Measurements from ENCODE around the gene ATP10A.

DNA sequence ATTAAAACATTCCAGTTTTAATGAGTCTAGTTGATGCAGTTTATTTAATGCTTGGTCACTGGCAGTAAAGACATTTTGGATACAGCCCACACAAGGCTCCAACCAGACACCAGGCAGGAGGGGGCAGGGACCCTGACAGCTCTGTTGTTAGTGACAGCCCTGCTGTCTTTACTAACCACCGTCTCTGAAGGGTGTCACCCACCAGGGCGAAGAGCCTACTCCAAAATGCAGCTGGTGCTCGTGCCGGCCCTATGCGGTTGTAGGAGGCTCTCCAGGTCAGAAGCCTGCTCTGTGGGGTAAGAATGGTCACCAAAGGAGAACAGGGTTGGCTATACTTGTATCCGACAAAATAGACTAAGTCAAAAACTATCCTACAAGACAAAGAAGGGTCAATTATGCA is 132.2 kb downstream of the ATP10A start:
- no peak for TF ChIP-seq EZH2 (IDR thresholded peaks at IDR 0.05; ENCODE audit: low read length)
- TF ChIP-seq, protein P1, sequence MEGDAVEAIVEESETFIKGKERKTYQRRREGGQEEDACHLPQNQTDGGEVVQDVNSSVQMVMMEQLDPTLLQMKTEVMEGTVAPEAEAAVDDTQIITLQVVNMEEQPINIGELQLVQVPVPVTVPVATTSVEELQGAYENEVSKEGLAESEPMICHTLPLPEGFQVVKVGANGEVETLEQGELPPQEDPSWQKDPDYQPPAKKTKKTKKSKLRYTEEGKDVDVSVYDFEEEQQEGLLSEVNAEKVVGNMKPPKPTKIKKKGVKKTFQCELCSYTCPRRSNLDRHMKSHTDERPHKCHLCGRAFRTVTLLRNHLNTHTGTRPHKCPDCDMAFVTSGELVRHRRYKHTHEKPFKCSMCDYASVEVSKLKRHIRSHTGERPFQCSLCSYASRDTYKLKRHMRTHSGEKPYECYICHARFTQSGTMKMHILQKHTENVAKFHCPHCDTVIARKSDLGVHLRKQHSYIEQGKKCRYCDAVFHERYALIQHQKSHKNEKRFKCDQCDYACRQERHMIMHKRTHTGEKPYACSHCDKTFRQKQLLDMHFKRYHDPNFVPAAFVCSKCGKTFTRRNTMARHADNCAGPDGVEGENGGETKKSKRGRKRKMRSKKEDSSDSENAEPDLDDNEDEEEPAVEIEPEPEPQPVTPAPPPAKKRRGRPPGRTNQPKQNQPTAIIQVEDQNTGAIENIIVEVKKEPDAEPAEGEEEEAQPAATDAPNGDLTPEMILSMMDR (optimal IDR thresholded peaks at IDR 0.05 in 1 of 3, IDR thresholded peaks at IDR 0.05 in 1 of 3, conservative IDR thresholded peaks at IDR 0.05 in 1 of 3; ENCODE audit: extremely low read depth in 1 of 3, insufficient read depth in 2 of 3, low read length in 3 of 3): no peak
